ENCODE data around the gene THBS4.

The THBS4 gene

GRCh38 chr5:80122579-80122978, 87.4 kb downstream of the THBS4 start:
- DNase-seq, result no peak

- no peak for DNase-seq
These were observed 89.2 kb downstream of the THBS4 start for GRCh38 chr5:80124121-80124918.

GRCh38 chr5:80125022-80125961, 90.1 kb downstream of the THBS4 start:
- DNase-seq, result no peak

- DNase-seq, result no peak
These were observed 90.9 kb downstream of the THBS4 start for GRCh38 chr5:80125962-80126480.

- DNase-seq, result no peak
These were observed 92.0 kb downstream of the THBS4 start for GRCh38 chr5:80127116-80127552.

- no peak for DNase-seq
These were observed 93.0 kb downstream of the THBS4 start for GRCh38 chr5:80128141-80128540.

GRCh38 chr5:80129146-80129545, 94.0 kb downstream of the THBS4 start:
- DNase-seq, result no peak

Data from T-helper 9 cell (primary cell).